ENCODE measurements around the gene MLST8.
"Not testable (repeated sequence)": the region's sequence is repeated elsewhere in the genome, so short reads cannot be mapped to it uniquely, and the experiment has no call there.

MLST8 gene

DNA sequence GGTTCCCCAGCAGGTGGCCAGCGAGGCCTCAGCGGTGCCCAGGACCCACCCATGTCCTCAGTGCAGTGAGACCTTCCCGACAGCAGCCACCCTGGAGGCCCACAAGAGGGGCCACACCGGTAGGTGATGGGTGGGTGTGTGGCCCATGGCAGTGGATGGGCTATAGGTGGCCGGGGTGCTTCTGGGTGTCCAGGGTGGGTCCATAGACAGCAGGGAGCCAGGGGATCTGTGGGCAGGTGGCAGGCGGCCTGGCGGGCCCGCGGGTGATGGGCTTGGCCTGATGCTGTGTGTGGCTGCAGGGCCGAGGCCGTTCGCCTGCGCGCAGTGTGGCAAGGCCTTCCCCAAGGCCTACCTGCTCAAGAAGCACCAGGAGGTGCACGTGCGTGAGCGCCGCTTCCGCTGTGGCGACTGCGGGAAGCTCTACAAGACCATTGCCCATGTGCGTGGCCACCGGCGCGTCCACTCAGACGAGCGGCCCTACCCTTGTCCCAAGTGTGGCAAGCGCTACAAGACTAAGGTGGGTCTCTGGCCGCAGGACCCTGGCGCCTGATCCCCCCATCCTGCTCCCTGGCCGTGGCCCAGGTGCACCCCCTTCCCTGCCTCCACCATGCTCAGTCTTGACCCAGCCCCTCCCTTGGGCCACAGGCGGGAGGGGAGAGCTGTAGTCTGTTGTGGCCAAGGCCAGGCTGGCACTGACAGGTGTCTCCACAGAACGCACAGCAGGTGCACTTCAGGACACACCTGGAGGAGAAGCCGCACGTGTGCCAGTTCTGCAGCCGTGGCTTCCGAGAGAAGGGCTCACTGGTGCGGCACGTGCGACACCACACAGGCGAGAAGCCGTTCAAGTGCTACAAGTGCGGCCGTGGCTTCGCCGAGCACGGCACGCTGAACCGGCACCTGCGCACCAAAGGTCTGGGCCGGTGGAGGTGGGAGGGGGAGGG lies 28.9 kb downstream of the MLST8 start:
- peak; percentile 96 for DNase-seq

DNA sequence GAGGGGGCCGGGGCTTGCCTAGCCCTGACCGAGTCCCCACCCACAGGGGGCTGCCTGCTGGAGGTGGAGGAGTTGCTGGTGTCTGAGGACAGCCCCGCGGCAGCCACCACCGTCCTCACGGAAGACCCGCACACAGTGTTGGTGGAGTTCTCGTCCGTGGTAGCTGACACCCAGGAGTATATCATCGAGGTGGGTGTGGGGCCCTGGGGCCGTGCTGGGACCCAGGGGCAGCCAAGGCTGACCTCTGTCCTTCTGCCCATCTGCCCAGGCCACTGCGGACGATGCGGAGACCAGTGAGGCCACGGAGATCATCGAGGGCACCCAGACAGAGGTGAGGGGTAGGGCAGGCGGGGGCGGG lies 29.5 kb downstream of the MLST8 start:
- DNase-seq: no peak

DNA sequence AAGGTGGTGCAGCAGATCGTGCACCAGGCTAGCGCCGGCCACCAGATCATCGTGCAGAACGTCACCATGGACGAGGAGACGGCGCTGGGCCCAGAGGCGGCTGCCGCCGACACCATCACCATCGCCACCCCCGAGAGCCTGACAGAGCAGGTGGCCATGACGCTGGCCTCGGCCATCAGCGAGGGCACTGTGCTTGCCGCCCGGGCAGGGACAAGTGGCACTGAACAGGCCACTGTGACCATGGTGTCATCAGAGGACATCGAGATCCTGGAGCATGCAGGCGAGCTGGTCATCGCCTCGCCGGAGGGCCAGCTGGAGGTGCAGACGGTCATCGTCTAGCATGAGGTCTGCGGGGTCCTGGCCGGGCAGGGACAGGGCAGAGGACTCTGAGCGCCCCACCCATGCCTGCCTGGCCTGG lies 30.0 kb downstream of the MLST8 start:
- no peak for DNase-seq

DNA sequence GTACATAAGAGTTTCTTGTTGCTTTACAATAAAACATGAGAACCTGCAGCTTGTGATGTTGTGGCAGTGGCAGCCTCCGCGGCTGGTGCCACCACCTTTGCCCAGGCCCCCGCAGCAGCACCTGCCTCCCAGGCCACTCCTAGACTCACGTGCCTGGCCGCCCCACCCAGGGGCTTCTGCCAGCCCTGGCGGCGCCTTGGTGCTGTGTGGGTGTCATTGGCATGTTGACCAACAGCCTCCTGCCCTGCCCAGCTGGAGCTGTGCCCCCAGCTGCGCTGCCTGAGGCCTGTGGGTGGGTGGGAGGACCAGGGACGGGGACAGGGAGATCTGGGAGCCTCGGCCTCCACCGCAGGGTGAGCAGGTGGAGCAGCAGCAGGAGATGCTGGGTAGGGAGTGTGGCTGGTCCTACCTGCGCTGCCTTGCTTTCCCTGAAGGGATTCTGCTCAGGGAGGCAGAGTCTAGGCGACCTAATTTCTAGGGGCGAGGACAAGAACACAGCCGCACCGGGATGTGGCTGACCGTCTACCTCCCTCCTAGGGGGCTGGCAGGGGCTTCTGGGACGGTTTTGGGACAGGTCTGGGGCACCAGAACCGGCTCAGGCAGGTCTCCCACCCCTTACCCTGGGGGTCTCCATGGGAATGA lies 30.6 kb downstream of the MLST8 start:
- no peak for DNase-seq

DNA sequence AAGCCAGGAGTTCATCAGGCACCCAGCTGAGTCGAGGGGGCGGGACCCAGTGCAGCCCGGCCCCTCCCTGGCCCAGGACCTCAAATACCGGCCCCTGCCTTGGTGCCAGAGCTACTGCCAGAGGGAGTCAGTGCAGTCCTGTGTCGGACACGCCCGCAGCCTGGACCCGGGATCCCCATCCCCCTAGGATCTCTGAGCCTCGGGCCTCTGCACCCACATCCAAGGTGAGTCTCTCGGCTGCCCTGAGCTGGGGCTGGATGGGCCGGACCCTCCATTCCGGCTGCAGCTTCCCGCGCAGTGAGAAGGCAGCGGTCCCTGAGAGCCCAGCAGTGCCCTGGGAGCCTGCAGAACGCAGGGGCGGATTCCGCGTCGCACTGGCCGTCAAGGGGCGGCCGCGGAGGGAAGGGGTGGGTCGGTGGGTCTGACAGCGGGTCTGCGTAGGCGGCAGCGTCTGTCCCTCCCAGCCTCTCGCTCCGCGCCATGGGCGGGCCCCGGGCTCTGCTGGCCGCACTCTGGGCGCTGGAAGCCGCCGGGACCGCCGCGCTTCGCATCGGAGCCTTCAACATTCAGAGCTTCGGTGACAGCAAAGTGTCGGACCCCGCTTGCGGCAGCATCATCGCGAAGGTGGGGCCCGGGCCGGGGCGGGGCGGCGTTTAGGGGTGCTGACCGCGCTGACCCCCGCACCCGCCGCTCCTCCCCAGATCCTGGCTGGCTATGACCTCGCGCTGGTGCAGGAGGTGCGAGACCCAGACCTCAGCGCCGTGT lies 31.3 kb downstream of the MLST8 start, which contains the start of gene DNASE1L2:
DNASE1L2 (plus strand) TSS at position 108 of the 765 bp plus-strand sequence; CDS start at position 481, 373 bp downstream.
- DNase-seq: peak; percentile 47

DNA sequence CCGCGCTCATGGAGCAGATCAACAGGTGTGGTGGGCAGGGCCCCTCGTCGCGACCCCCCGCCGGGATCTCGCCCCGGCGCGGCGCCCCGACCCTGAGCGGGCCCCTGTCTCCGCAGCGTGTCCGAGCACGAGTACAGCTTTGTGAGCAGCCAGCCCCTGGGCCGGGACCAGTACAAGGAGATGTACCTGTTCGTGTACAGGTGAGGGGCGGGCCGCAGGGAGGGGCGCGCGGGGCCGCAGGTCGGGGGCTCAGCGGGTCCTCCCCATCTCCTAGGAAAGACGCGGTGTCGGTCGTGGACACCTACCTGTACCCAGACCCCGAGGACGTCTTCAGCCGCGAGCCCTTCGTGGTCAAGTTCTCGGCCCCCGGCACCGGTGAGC lies 31.8 kb downstream of the MLST8 start:
- DNase-seq: no peak

DNA sequence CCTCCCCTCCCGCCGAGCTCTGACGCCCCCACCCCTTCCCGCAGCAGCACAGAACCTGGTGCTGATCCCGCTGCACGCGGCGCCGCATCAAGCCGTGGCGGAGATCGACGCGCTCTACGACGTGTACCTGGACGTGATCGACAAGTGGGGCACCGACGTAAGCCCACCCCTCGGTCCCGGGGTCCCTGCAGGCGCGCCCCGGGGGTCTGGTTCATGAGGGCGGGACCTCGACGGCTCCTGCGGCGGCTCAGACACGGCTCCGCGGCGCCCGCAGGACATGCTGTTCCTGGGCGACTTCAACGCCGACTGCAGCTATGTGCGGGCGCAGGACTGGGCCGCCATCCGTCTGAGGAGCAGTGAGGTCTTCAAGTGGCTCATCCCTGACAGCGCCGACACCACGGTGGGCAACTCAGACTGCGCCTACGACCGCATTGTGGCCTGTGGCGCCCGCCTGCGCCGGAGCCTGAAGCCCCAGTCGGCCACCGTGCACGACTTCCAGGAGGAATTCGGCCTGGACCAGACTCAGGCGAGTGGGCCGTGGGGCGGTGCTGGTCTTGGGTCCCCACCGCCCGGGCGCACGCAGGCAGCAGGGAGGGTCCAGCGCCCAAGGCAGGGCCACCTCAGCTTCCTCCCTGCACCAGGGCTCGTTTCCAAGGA lies 32.4 kb downstream of the MLST8 start:
- no peak for DNase-seq

DNA sequence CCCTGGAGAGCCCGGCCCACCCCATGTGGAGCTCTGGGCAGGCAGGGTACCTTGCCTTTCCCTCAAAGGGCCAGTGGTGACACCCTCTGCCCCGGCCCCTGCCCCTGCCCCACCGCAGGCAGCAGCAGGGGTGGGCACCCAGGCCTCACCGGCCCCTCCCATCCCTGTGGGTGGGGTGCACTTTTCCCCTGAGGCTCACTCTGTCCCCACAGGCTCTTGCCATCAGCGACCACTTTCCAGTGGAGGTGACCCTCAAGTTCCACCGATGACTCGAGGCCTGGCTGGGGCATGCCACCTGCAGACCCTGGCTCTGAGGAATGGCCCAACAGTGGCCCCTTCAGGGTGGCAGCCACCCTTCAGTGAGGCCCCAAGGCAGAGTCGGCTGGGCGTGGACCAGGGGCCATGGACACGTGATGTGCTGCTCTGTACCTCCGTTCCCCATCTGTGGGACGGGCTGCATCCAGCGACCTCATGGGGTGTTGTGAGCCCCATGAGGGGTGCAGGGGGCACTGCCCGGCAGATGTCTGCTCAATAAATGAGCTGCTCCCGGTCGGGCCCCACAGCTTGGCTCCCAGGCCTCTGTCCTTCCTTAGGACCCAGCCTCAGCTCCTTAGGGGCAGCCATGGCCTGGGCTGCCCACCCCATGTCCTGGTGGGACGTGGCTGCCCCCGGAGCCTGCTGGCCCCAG lies 33.0 kb downstream of the MLST8 start:
- DNase-seq: peak; percentile 20

DNA sequence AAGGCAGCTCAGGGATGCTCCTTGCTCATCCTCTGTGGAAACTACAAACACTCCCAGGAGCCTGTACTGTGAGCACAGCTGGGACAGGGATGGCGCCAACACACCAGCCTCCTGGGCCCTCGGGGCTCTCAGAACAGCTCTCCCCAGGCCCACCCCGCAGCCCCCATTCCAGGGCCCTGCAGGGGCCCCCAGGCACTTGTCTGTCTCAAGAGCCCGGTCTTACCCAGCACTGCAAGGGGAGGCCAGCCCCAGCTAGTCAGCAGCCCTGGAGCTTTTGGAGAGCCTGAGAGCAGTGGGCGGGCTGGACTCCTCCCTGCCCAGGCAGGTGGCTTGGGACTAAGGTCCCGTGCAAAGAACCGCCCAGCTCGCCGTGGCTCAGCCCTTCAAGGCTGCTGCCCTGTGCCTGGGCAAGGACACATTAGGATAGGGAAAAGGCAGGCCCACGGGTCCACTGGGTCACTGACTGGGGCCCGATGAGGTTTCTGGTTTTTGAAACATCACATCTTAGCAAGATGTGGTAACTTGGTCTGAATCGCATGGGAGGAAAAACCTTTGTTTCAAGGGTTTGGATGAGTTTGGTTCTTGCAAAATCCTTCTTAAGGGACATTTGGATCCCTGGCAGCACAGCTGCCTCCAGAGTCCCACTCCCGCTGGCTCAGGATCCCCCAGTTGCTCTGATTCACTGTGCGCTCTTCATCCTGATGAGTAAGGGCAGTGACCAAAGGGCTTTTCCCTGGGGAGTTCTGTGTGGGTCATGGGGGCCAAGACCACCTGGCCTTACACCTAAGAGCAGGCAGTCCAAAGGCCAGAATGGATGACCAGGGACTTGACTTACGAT lies 33.8 kb downstream of the MLST8 start:
- peak; percentile 82 for DNase-seq

DNA sequence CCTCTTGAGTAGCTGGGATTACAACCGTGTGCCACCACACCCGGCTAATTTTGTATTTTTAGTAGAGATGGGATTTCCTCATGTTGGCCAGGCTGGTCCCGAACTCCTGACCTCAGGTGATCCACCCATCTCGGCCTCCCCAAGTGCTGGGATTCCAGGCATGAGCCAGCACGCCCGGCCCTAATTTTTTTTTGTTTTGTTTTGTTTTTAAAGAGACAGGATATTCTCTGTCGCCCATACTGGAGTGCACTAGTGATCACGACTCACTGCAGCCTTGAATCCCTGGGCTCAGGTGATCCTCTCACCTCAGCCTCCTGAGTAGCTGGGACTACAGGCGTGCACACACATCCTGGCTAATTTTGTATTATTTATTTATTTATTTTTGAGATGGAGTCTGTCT lies 35.1 kb downstream of the MLST8 start:
- DNase-seq: not testable (repeated sequence)

DNA sequence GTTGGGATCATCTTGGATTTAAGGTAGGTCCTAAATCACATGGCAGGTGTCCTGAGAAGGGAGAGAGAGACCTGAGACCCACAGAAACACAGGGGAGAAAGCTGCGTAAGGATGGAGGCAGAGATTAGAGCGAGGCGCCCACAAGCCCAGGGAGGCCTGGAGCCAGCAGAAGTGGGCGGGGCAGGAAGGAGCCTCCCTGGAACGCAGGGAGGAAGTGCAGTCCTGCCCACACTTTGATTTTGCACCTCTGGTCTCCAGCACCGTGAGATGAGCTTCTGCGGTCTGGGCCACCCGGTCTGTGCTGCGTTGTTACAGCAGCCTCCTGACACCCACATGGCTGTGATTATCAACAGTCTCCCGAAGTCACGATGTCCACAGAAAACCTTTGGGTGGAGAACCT lies 37.3 kb downstream of the MLST8 start:
- no peak for DNase-seq

DNA sequence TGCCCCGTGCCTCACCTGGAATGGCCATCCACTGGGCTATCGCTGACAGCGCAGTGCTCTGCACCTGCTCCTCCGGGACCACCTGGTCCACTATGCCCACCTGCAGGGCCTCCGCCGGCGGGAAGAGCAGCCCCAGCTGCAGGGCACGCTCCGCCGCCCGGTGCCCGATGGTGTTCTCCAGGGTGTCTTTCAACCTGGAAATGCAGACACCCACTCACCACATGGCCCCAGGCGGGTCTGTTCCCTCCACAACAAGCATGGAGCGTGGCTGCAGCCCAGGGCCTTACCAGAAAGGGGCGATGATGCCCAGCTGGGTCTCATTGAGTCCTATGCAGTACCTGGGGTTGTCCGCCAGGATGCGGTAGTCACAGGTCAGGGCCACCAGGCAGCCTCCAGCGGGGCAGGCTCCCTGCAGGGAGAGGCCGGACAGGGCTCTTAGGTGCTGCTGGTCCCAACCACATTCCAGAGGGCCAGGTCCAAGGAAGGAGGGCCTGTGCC lies 37.8 kb downstream of the MLST8 start:
- DNase-seq: peak; percentile 33

DNA sequence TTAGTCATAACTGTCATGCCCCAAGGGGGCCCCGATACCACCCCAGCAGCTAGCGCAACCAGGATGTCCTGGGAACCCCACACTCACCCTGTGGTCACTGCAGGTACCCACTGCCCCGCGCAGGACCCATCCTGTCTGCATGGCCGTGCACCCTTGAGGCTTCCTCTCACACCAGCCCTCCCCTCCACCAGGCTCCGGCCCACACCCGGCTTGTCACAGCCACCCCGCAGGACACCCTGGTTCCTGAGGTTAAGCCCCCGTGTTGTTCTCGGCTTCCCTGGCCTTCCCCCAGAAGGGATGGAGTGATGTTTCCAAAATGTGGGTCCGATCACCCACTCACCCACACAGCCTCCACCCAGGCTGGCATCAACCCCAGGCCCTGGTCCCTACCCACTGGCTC lies 38.5 kb downstream of the MLST8 start:
- no peak for DNase-seq

DNA sequence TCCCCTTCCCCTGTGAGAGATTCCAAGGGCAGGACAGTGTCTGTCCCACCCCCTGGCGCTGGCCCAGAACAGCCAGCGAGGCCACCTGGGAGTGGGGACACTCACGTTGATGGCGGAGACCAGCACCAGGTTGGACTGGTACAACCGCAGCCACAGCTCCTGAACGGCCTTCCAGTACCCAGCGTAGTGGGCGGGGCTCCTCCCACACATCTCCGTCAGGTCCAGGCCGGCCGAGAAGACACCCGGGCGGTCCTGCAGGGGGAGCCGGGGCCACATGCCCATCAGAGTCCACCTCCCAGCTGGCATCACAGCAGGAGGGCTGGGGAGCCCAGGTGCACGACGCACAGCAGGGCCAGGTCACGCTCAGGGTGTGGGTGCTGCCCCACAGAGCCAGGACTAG lies 39.0 kb downstream of the MLST8 start:
- peak; percentile 19 for DNase-seq

DNA sequence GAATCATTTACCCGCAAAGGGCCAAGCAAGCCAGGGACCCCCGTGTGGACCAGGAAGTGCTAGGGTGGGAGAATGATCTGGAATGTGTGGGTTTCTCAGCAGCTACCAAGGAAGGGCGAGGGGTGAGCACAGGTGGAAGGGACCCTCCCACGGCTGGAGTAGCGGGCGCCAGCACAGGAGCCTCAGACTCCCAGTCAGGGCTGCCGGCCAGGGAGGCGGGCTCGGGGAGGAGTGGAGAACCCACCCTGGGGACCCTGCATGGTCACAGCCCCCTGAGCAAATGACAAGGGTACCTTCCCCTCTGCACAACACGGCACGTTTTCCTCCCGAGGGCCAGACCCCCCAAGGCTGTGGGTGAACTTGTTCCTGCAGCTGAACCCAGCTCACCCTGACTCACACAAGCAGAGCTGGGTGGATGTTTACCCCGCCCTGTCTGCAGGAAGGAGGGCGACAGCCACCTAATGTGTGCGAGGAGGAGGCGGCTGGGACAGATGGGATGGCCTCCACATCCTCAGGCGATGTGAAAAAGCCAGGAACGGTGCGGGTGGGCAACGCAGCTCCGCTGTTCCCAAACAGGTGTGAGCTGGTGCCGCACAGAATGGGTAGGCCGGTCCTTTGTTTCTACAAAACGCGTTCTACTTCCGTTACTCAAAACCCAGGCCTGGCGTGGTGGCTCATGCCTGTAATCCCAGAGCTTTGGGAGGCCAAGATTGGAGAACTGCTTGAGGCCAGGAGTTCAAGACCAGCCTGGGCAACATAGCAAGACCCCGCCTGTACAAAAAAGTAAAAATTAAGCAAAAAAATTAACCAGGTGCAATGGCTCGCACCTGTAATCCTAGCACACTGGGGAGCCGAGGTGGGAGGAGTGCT lies 39.9 kb downstream of the MLST8 start:
- no peak for DNase-seq

DNA sequence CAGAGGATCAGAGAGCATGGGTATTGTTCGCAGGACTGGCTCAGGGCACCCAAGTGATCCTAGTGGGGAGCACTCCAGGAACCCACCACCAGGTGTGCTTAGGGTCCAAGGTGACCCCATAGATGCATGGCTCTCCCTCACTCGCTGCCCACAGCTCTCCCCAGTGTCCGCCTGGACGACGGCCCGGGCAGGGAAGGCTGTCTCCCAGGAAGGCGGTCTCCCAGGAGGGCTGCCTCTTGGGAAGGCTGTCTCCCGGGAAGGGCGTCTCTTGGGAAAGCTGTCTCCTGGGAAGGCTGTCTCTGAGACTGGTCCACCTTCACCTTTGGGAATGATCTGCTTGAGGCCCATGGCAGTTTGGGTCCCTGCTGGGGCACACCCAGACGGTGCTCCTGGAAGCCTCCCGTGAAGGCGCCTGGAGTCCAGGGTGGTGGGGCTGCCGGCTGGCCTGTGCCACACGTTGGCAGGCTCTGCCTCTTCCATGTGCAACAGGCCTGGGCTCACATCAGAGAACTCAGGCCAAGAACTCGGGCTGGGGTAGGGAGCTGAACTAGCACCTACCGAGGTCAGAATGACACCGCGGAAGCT lies 41.1 kb downstream of the MLST8 start:
- DNase-seq: no peak

DNA sequence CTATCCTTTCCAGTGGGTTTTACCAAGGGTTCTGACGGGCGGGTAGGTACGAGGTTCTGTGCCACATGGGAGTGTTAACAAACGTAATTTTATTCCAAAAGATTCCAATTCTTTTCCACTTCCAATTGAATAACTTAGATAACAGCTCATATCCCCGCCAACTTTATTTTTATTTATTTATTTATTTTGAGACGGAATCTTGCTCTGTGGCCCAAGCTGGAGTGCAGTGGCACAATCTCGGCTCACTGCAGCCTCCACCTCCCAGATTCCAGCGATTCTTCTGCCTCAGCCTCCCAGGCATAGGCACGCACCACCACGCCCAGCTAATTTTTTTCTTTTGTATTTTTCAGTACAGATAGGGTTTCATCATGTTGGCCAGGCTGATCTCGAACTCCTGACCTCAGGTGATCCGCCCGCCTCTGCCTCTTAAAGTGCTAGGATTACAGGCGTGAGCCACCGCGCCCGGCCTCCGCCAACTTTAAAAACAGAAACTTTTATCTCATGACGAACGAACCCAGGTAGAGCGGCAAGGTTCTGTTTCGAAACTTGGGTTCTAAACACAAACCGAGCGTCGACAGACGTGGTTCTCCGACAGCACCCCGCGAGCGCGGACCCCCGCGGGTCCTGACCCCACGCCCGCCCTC lies 45.5 kb downstream of the MLST8 start:
- DNase-seq: peak; percentile 72

DNA sequence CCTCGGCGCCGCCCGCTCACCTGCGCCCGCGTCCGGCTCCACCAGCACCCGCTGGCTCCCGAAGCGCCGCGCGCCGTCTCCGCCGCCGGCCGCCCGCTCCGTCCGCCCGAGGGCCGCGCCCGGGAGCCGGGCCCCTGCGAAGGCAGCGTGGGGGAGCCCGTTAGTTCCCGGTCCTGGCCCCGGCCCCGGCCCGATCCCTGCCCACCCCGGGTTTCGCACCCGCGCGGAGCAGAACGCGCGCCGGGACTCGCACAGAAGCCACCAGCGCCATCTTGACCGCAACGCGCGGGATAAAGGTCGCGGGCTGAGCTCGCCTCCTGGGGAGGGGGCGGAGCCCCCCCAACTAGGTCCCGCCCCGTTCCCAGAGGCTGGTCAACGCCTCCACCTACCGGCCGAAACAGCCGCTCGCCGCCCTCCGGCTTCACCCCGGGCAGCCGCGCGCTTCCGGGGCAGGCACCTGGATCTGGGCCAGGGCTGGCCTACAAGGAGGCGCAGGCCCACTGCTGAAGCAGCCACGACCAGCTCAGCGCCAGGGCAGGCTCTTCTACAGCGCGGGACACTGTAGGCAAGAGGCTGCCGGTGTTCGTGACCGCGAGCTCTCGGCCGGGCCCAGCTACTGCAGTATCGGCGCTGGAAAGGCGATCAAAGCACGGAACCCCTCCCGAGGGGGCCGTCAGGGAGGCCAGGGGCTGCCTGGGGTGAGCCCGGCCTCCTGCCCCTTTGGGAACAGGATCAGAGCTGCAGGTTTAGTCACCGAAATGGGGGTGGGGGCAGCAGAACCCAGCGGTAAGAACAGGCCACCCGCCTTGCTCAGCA lies 46.2 kb downstream of the MLST8 start, which contains the start of gene ECI1:
ECI1 (minus strand) TSS at position 292 of the 816 bp plus-strand sequence; CDS start at position 271, 21 bp downstream.
- peak; percentile 97 for DNase-seq

Measured in DMS53 (cell line).